IPS-18c (cell line): ENCODE measurements around the gene P2RX7.
"Not testable (repeated sequence)": the region's sequence is repeated elsewhere in the genome, so short reads cannot be mapped to it uniquely, and the experiment has no call there.

Experiments used
- H3K4me3 ChIP-seq: 2 replicates; pipeline ENCODE4 v1.7.0; 2013; ENCODE audit warnings: low read depth, mild to moderate bottlenecking, low read length, moderate library complexity; ENCODE audit not compliant: insufficient read depth
- H3K9me3 ChIP-seq: one replicate; pipeline ENCODE4 v1.6.1; 2013; ENCODE audit warnings: mild to moderate bottlenecking, low read length, moderate library complexity; ENCODE audit not compliant: control insufficient read depth, insufficient read depth

Gene P2RX7

DNA sequence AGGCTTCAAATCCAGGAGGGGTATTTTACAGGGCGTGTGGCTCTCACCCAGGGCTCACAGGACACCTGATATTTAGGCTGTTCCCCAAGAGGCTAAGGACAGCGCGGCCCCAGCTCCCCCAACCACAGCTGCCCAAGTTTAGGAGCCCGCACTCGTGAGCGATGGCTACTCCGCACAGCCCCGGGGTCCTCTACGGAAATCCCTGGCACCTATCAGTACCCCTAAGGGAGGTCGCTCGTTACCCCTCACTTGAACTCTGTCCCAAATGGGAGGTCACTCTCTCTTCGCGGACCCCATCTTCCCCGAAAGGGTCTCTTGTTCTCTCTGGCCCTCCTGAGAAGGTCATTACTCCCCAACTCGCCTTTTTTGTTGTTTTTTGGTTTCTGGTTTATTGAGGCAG is 76.5 kb downstream of the P2RX7 start:
- no peaks in the 10 kb centered on the region for H3K9me3 ChIP-seq
- H3K4me3 ChIP-seq: no peak overlapping the region

DNA sequence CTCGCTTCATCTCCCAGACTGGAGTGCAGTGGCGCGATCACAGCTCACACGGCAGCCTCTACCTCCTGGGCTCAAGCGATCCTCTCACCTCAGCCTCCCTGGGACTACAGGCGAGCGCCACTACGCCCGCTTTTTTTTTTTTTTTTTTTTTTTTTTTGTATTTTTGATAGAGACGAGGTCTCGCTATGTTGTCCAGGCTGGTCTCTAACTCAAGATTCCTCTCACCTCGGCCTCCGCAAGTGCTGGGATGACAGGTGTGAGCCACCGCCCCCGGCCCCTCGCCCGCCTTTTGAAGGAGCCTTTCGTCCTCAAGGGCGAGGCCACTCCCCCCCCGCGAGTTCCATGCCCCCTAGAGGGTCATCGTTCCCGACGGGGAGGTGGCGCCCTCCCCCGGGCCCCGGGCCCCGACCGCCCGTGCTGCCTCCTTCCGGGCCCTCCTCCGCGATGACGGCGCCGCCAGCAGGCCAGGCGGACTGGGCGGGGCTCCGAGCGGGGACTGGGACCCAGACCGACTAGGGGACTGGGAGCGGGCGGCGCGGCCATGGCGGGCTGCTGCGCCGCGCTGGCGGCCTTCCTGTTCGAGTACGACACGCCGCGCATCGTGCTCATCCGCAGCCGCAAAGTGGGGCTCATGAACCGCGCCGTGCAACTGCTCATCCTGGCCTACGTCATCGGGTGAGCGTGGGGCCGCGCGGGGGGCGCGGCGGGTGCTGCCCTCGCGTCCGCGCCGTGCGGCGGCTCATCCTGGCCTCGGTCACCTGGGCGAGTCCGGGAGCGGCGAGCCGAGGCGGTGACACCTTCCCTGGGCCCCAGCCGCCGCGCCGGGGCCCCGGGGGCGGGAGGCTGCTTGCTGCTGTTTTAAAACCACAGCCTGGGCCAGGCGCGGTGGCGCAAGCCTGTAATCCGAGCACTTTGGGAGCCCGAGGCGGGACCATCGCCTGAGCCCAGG is 77.2 kb downstream of the P2RX7 start, which contains the start of gene P2RX4:
P2RX4 (plus strand) TSS at position 506 of the 949 bp plus-strand sequence; CDS start at position 542, 36 bp downstream.
- Histone ChIP-seq H3K9me3 (no peaks in the 10 kb centered on the region), H3K4me3 (peak within 1 kb of the TSS; percentile 89)

DNA sequence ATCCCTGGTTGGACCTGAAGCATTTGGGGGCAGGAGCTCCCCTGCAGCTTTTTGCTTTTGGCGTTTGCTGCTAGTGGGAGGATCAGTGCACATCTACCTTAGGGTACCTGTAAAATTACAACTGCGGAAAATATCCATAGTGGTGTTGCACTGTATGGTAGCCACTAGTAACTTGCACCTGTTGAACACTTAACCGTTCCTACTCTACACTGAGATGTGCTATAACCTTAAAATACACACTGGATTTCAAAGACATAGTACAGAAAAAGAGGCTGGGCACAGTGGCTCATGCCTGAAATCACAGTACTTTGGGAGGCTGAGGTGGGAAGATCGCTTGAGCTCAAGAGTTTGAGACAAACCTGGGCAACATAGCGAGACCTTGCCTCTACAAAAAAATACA is 80.2 kb downstream of the P2RX7 start:
- H3K9me3 ChIP-seq: no peaks in the 10 kb centered on the region
- no peak overlapping the region for H3K4me3 ChIP-seq

DNA sequence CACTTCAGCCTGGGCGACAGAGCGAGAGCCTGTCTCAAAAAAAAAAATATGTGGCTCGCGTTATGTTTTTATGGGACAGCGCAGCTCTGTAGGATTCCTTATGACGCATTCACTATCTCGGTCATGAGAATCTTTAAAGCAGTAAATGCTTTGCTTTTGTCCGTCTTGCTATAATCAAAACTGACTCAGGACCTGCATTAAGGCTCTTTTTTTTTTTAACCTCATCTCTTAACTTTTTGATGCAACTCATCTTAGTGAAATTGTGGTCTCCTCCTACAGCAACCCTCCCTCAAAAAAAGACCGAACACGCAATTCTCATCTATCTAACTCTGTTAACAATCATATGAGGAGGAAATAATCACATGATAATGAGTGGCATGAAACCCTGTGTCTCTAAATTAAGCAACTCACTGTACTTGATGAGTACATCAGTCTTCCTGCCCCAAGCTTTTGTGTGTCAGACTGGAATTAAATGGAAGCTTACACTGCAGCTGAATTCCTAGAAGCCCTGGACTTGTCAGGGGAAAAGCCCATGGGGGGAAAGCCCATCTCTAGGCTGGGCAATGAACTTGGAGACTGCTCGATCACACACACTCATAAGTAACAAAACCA is 81.6 kb downstream of the P2RX7 start:
- Histone ChIP-seq H3K9me3 (no peaks in the 10 kb centered on the region), H3K4me3 (no peak overlapping the region)

DNA sequence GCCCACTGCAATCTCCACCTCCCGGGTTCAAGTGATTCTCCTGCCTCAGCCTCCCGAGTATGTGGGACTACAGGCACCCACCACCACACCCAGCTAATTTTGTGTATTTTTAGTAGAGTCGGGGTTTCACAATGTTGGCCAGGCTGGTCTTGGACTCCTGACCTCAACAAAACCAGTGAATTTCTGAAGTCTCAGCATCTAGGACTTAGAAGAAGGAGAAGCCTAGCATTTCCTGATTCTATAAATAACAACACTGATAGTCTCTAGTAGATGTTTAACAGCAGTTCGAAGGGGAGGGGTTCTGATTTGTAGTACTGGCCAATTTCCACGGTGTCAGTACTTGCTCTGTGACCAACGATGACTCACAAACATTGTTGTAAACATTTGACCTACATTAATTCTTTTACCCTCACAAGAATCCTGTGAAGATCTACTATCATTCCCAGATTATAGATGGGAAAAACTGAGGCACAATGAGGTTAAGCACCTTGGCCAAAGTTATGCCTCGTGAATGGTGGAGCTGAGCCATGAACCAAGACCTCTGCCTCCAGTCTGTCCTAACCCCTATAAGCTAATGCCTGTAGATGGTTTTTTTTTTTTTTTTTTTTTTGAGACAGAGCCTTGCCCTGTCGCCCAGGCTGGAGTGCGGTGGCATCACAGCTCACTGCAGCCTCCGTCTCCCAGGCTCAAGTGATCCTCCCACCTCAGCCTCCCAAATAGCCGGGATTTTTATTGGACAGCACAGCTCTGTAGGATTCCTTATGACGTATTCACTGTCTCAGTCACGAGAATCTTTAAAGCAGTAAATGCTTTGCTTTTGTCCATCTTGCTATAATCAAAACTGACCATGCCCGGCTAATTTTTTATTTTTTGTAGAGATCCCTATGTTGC is 82.4 kb downstream of the P2RX7 start:
- Histone ChIP-seq H3K9me3 (no peaks in the 10 kb centered on the region), H3K4me3 (no peak overlapping the region)

DNA sequence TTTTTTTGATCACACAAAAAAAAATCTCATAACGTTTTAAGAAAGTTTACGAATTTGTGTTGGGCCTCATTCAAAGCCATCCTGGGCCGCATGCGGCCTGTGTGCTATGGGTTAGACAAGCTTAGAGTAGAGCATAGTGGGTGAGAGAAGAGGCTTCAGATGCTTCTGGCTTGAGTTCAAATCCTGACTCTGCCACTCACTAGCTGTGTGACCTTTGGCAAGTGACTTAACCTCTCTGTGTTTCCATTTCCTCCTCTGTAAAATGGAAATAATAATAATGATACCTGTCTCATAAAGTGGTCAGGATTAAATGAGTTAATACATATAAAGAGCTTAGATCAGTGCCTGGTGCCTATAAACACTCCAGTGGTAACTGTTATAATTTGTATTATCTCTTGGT is 83.4 kb downstream of the P2RX7 start:
- Histone ChIP-seq H3K4me3 (no peak overlapping the region), H3K9me3 (no peaks in the 10 kb centered on the region)

DNA sequence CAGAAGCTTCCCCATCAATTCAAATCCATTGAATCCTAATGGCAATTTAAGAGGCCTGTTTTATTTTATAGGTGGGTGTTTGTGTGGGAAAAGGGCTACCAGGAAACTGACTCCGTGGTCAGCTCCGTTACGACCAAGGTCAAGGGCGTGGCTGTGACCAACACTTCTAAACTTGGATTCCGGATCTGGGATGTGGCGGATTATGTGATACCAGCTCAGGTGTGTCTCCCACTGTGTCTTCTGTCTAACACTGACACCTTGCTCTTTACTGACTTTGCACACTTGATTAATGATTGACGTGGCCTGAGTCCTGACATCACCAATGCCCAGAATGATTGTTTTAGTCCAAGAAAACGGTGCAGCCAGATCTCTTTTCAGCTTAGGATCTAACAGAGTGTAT is 84.4 kb downstream of the P2RX7 start:
- H3K4me3 ChIP-seq: no peak overlapping the region
- H3K9me3 ChIP-seq: no peaks in the 10 kb centered on the region

DNA sequence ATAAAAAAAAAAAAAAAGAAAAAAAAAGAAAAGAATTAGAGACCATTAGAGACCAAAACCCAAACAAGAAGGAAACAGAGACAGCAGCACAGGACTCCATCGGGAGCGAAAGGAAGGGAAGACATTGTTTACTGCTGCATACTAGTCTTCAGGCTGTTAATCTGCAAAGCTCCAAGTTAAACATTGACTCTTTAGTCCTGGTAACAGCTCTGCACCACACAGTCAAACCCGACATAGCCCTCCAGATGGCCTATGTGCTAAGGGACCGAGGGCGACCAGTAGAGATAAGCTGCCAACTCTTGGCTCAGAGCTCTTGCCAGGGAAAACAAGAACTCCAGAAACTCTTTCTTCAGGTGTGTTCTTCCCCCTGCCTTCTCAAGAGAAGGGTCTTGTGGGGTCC is 85.1 kb downstream of the P2RX7 start:
- no peak overlapping the region for H3K4me3 ChIP-seq

DNA sequence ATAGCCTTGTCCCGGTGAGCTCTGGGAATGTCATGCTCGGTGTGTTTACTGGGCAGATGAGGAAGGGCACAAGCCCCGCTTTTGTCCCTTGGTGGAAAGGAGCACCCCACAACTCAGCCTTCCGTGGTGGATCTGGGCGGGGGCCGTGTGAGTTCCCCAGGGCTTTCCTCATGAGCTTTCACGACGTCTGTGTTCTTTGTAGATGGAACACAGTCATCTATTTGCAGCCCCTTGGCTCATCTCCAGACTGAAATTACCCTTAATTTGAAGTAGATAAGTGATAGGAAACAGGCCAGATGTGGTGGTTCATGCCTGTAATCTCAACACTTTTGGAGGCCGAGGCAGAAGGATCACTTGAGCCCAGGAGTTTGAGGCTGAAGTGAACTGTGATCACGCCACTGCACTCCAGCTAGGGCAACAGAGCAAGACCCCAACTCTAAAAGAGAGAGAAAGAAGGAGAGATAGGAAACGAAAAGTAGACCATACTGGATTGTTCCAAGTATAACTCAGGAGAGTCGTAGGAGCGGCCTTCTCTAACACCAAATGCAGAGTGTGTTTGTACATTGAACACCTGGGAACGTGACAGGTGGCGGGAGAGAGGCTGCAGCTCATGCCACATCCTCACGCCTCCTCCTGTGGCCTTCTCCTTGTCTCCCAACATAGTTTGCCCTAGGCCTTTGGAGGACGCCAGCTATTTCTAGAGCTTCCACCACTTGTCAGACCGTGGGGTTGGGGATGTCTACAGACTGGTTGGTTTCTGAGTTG is 86.1 kb downstream of the P2RX7 start:
- no peak overlapping the region for H3K4me3 ChIP-seq

More for the DNA sequence above, 85.1 kb downstream of the P2RX7 start:
- no peaks in the 10 kb centered on the region for H3K9me3 ChIP-seq

DNA sequence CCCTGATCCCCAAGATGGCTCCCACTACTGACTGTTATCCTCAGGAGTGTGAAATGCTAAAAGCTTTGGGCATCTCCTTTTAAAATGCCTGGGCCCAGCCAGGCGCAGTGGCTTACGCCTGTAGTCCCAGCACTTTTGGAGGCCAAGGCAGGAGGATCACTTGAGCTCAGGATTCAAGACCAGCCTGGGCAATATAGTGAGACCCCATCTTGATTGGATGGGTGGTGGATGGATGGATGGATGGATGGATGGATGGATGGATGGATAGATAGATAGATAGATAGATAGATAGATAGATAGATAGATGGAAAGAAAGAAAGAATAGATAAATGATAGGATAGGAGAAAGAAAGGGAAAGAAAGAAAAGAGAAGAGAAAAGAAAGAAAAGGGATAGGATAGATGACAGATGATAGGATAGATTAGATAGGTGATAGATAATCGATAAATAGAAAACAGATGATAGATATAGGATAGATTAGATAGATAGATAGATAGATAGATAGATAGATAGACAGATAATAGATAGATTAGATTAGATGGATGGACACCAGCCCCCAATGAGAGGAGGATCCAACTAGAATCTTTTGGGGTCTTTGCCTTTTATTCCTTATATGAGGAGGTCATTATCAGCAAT is 86.8 kb downstream of the P2RX7 start:
- H3K4me3 ChIP-seq: no peak overlapping the region
- H3K9me3 ChIP-seq: no peaks in the 10 kb centered on the region

More for the DNA sequence above, 86.1 kb downstream of the P2RX7 start:
- H3K9me3 ChIP-seq: no peaks in the 10 kb centered on the region

DNA sequence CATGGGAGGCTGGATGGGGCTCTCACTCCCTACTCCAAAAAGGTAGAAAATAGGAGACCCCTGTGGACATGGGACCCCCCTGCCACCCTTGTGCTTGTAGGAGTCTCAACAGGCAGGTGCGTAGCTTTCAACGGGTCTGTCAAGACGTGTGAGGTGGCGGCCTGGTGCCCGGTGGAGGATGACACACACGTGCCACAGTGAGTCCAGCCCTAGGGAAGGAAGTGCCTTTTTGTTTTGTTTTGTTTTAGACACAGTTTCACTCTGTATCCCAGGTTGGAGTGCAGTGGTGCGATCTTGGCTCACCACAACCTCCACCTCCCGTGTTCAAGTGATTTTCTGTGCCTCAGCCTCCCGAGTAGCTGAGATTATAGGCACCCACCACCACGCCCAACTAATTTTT is 90.2 kb downstream of the P2RX7 start:
- no peak overlapping the region for H3K4me3 ChIP-seq

DNA sequence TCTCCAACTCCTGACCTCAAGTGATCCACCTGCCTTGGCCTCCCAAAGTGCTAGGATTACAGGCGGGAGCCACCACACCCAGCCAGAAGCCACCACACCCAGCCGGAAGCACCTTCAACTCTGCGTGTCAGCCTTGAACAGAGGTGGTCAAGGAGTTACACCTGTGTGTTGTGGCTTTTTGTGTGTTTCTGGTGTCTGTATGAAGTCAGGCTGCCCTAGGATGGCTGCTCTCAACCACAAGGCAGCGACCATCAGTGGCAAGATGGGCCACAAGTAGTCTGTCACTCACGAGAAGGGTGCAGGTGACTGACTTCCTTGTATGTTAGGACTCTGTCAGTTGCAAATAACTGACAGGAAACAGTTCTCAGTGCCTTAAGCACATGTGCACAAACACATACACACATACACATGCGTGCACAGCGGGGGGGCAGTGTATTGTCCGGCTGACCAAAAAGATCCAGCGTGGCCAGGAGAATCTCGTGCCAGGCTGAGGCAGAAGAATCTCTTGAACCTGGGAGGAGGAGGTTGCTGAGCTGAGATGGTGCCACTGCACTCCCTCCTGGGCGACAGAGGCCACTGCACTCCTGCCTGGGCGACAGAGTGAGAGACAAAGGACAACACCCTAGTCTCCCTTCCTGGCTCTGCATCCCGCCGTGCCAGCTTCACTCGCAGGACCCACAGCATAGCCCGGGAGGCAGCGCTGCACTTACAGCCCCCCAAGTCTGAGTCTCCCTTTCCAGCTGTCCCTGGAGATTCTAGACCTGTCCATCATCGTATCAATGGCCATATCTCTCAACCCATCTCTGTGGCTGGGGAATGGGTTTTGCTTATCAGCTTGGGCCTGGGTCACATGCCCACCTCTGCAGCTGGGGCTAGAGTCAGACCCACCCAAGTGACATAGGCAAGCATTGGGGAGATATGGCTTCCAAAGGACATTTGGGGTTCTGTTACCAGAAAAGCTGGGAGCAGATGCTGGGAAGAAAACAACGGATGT is 90.9 kb downstream of the P2RX7 start:
- no peaks in the 10 kb centered on the region for H3K9me3 ChIP-seq
- no peak overlapping the region for H3K4me3 ChIP-seq

More for the DNA sequence above, 90.2 kb downstream of the P2RX7 start:
- no peaks in the 10 kb centered on the region for H3K9me3 ChIP-seq

DNA sequence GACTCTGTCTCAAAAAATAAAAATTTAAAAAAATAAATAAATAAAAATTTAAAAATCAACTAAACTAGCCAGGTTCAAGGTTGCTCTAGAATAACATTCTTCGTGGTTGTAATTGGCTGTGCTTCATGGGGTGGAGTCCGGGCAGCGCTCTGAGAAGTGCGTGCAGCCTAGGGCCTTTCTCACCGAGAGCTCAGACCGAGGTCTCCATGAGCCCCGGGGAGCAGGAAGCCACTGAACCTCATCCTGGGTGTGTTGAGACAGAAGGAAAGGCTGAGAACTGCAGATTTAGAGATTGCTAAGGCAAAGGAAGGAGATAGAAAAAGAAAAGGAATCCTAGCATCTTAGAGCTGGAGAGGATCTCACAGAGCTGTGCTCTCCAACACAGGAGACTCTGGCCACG is 91.9 kb downstream of the P2RX7 start:
- Histone ChIP-seq H3K4me3 (no peak overlapping the region), H3K9me3 (no peaks in the 10 kb centered on the region)

DNA sequence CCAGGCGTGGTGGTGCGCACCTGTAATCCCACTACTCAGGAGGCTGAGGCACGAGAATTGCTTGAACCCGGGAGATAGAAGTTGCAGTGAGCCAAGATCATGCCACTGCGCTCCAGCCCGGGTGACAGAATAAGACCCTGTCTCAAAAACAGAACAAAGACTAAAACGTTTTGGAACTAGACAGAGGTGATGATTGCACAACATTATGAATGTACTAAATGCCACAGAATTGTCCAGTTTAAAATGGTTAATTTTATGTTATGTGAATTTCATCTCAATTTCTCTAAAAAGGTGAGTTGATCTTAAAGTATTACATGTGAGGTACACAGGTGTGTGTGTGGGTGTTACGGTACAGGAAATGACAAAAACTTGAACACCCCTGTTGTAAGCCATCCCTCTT is 93.7 kb downstream of the P2RX7 start:
- Histone ChIP-seq H3K9me3 (no peaks in the 10 kb centered on the region), H3K4me3 (no peak overlapping the region)

DNA sequence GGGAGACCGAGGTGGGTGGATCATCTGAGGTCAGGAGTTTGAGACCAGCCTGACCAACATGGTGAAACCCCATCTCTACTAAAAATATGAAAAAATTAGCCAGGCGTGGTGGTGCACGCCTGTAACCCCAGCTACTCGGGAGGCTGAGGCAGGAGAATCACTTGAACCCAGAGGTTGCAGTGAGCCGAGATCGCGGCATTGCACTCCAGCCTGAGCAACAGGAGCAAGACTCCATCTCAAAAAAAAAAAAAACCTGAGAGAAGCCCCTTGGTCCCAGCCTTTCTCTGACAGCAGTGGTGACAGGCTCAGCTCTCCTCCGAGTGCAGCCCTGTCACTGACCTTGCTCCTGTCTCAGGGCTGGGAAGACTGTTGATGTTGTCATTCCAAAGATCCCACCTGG is 94.2 kb downstream of the P2RX7 start:
- not testable (repeated sequence) for H3K4me3 ChIP-seq, H3K9me3 ChIP-seq
